GM21825 (cell line): ENCODE measurements around the gene DHH.

Experiments used
- ATAC-seq: cut with Tn5 transposase; IDR thresholded peaks from one replicate; pipeline ENCODE4 v1.9.1; 2021; ENCODE audit warnings: mild to moderate bottlenecking, moderate library complexity; ENCODE audit not compliant: unreplicated experiment

The DHH gene

DNA sequence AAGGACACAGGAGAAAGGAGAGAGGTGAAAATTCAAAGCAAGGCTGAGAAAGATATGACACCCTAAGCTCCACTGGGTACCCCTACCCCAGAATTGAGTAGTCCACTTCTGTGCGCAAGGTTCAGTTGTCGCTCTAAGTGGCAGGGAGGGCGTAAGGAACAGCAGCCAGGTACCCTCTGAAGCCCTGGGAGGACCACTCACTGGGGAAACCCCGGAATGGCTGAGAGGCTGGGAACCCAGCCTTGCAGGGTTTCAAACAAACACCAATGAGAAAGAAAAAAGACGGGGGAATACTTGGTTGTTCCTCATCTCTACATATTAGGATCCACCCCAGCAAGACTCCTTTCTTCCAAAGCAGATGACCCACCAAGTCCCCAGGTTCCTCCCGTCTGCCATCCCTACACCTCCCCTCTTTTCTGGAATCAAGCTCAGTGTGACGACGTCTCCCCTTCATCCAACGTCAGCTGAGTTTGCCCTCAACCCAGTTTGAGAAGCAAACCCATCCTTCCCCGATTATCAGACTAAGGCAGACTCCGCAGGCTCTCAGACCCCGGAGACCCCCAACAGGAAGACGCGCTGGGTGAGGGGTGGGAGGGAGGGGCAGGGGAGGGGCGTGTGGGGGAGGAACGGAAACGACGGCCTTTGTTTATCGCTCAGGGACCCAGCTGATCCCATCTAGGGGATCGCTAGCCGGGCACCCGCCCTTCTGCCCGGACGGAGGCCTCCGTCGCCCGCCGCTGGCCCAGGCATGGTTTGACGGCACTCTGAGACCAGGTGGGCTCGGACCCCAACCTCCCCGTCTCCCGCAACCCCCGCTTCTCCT is 15.3 kb upstream of the DHH start:
- ATAC-seq: no peak

DNA sequence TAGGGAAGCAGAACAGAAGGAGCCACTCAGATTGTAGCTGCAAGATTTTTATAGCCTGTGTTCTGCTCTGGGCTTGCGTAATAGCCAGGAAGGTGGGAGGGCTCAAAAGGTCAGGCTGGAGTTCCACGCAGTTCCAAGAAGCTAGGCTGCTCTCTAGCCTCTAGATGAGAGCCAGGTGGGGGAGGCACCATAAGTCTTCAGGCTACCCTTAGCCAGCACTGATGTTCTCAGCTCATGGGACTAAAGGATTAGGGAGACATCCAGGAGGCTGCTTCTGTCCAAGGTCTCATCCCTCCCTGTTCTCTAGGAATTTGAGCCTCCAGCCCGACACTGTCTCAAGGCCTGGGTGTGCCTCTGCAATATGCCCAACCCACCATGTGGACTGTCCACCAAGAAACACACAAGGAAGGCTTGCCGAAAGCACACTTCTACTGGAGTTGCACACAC is 14.4 kb upstream of the DHH start:
- ATAC-seq: no peak

DNA sequence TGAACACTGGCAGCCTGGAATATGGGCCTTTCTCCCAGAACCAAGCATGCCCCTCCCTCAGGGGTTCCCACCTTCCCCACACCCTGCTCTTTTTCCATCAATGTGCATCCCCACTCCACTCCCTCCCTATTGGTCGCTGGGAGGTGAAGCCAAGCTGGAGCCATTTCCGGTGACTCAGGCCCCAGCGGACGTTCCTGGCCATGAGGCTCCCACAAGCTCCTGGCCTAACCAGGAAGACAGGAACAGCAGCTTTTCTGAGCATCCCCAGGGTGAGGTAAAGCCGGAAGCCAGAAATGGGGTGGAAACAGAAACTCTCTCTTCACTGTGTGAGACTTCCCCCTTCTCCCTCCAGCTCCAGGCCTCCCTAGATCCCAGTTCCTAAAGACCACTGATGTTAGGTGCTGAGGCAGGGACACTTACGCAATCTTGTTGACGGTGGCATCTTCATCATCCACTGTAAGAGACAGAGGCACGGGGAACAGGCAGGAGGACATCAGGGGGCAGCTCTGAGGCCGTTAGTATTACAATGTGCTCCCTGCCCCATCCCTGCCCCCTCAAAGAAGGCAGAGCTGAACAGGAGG is 11.0 kb upstream of the DHH start:
- no peak for ATAC-seq

DNA sequence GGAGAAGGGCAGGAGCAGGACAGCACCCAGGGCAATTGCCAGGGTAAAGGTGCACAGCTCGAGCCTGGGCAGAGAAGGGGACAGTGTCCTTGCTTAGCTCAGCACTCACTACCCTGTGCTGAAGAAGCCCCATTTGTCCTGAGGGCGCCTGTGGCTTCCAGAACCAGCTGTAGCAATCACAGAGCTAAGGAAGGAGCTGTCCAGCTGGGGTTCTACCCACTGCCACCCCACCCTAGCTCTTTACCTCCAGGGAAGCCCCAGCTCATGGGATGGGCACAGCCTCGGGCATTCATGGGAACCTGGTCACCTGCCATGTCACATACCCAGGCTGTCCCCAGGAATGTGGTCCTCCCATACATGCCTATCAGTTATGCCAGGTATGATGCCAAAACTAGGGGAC is 10.2 kb upstream of the DHH start:
- no peak for ATAC-seq

DNA sequence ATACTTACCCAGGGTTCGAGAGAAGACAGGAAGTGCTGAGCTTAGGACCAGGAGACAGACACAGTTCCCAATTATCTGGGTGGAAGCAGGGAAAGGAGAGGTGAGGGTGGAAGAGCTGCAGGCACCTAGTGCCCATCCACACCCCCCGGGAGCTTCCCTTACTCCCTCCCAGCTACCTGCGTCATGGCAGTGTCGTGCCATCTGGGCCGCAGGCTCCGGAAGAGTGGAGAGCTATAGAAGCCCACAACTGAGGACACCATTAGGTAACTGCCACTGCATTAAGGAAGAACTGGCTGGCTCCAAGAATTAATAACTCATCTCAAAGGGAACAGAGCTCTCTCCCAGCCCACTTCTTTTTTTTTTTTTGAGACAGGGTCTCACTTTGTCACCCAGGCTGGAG is 5.8 kb upstream of the DHH start:
- ATAC-seq: no peak

DNA sequence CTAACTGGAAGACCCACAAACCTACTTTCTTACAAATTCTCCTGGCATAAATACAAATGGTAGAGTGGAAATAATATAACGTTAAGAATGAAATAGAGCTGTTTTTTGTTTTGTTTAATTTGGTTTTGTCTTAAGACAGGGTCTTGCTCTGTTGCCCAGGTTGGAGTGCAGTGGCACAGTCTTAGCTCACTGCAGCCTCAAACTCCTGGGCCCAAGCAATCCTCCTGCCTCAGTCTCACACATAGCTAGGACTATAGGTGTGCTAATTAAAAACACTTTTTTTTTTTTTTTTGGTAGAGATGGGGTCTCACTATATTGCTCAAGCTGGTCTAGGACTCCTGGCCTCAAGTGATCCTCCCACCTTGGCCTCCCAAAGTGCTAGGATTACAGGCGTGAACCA is 4.1 kb upstream of the DHH start:
- no peak for ATAC-seq

DNA sequence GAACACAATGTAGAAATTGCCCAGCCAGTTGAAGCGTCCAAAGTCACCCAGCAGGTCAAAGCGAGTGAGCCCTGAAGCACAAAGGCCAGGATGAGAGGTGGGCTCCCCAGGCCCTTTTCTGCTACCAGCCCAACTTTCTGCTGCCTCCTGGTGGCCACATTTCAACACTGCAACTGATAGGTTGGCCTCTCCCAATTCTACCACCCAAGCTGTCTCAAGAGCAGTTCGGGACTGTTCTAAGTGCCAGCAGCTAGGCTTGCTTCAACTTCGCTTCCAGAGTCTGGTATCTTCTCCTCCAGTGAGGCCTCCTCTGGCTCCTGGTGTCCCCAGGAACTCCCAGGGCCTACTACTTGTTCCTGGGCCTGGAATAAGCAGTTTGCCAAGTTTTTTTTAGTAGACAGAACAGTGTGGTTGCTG is 3.4 kb upstream of the DHH start:
- ATAC-seq: no peak

DNA sequence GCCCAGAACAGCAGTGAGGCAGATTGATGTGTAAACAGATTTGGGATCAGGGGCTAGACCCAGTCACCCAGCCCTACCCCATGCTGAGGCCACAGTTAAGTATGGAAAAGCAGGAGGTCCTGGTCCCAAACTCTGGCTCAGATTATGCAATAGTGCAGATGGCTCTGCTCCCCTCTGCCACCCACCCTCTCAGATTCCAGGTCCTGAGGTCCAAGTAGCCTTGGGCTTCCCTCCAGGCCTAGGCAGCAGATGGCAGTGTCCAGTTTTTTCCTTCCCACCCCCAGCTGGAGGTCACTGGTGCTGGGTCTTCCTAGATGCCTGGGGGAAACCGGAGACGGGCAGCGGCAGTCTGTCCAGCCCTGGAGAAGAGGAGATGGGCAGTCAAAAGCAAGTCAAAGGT is 2.8 kb upstream of the DHH start:
- ATAC-seq: no peak

DNA sequence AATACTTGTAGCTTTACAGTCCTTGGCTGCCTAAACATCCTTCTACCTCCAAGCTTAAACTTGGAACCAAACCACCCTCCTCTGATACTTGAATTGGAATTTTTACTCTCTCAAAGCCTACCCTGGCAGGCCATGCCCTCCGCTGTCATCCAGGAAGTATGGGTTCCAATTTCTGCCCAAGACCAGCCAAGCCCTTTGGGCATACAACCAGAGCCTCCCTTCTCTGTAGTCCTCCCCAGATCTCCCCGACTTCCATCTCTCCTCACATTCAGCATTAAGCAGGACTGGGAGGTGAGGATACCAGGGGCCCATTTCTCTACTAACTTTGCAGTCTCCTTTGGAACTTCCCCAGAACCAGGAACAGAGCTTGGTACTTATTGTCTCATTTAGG is 369 bp upstream of the DHH start:
- no peak for ATAC-seq

DNA sequence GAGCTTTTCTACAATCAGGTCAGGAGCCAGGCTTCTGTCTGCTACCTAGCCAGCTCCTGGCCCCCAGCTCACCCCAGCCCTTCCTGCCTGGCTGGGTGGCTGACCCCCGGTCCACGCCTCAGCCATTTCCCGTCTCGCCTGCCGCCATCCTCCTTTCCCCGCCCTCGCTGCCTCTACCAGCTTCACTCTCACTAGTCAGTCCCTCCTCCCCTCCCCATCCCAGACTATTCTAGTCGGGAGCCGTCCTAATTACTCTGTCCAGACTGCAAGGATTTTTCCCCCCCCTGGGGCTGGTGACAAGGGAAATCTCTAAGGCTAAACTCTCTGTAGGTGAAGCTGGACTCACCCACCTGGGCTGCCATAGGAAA is 825 bp downstream of the DHH start:
- no peak for ATAC-seq

DNA sequence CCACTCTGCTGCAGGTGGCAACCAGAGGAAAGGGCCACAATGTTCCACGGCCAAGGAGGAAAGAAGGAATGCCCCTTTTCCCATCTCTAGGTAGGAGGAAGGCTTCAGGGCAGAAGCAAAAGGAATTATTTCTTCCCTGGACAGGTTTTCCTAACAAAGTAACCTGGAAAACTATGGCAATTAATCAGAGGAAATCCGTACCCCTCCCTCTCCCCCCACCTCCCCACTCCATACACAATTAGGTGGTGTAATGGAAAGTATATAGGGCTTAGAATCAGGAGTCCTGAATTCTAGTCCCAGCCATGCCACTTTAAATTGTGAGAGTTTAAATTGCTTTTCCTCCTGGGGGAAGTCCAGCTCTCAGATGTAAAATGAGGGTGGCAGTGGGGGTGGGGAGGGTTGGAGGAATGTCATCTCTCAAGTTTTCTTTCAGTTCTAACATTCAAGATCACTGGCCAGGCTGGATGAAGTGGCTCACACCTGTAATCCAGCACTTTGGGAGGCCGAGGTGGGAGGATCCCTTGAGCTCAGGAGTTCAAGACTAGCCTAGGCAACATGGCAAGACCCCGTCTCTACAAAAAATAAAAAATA is 1.7 kb downstream of the DHH start:
- ATAC-seq: no peak

DNA sequence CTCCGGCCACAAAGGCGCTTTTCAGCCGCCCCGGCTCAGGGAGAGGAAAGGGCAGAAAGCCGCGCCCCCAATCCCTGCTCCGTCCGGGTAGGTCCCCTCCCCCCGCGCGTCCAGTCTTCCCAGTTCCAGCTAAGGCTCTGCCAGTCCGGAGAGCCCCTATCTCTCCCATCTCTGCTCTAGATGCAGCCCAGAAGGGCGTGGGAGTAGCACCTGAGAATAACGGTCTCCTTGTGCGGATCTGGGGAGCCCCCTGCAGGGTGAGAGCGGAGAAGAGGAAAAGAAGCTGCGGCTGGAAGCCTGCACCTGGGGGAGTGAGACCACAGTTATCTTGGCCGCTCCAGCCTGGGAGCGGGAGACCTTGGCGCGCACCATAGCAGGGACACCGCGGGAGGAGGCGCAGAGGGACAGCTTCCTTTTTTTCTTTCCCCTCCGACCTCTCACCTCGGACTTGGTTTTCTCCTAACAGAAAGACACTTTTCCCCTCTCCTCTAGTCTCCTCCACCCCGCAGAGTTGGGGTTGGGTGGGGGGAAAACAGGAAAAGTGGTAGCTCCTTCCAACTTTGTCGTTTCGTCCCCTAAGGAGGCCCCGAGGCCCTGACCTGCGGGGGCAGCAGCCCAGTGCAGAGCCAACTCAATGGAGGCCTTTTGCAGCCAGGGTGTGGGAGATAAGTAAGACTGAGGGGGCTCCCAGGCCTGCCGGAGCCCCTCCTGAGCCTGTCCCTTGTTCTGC is 2.4 kb downstream of the DHH start:
- ATAC-seq: no peak

DNA sequence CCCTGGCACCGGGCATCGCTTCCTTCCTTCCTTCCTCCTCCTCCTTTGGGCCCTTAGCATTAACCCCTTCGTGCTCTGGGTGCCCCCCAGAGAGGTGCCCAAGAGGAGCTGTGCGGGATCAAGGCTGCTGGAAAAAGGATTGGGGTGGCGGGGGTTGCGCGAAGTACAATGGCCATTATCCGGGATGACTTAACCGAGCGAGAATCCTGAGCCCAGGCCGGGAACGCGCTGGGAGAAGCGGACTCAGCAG is 2.8 kb downstream of the DHH start:
- no peak for ATAC-seq

DNA sequence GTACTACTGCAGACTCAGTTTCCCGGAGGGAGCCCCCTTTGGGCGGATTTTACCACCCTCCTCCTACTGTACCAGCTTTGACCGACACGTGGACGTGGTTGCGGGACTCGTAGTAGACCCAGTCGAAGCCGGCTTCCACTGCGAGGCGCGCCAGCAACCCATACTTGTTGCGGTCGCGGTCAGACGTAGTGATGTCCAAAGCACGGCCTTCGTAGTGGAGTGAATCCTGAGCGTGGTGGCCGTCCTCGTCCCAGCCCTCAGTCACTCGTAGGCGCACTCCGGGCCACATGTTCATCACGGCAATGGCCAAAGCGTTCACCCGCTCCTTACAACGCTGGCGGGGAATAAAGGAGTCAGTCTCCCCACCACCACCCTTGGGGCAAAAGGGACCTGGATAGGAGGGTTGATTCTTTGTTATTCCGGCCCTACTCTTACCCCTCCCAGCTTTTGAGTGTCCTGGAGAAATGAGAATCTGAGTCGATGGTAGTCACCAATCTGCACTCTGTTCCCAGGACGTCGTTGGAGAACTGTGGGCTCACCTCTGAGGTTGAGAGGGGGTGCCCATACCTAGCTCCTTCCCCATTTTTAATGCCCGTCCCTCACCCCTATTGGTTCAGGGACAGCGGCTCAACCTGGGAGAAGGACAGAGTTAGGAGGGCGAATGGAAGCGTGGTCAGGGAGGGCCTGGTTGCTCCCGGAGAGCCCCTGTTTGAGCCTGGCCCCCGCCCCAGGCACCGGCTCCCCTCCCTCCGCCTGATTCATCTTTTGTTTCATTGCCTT is 3.4 kb downstream of the DHH start:
- no peak for ATAC-seq

DNA sequence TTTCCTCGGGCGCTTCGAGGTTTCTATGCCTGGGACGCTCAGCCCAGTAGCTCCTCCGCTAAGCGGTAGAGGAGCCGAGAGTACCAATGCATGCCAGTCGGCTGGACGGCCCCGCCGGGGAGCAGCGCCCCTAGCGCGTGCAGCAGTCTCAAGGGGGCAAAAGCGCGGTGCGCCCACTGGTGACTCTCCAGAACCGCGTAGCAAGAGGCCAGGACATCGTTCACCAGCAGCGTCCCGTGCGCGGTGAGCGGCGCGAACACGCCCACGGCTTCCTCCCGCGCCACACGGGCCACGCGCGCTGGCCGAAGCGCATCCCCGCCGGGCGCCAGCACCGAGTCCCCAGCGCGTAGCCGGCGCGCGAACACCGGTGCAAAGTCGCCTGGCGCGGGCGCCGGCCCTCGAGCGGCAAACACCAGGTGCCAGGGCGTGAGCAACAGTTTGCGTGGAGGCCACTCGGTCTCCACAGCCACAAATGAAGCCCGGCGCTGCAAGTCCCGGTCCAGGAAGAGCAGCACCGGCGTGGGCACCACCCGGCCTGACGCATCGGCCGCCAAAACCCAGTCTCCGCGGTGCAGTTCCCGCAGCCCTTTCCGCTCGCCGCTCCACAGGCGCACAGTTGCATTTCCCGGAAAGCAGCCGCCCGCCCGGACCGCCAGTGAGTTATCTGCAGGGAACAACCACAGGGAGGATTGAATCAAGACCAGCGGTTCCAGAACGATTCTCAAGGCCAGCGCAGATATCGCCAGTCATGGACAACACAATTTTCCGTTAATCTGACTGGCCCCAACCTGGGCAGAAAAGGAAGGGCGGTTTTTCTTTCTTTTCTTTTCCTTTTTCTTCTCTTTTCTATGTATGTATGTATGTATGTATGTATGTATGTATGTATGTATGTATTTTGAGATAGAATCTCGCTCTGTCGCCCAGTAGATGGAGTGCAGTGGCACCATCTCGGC is 4.5 kb downstream of the DHH start:
- ATAC-seq: no peak

DNA sequence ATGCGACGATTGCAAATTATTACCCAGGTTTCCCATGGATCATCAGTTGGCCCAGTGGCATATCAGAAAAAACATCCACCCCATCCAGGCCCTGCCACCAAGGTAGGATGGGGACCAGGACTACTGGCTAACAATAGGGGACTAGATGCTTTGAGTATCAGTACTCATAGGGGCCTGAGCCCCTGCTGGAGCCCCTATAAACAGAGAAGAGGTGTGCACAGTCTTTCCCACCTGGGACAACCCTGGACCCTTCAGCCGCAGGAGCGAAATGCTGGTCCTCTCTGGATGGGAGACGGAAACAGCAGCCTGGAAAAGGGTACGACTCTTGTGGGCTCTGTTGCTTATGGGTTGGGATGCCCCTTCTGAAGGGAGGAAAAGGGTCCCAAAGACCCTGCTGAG is 5.7 kb downstream of the DHH start:
- ATAC-seq: no peak

DNA sequence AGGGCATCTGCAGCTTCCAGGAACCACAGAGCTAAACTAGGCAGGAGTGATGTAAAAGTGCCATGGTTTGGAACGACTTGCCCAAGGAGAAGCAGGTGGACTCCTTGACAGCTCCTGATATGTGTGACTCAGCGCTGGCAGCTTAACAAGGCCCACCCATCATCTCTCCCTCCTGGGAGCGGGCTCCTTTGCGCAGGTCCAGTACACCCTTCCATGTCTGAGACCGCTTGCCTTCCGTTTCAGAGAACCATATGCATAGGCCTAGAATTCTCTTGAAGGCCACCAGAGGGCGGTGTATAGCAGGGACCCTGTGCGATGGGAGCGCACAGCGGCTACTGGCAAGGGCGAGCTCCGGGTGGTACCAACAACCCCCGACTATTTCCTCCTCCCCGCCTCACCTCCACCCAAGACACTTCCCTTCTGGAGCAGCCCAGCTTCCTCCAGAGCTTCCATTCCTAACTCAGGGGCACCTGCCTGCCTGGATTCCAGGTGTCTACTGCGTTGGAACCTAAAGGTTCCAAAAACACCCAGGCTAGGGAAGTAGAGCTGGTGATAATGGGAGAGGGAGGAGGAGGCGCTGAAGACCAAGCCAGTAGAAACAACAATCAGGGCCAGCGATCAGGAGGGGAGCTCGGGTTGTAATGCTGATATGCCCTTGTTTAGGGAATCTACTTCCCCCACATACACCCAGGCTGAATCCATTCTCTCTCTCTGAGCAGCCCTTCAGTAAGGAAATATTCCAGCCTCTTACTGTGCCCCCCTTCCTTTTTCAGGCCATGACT is 6.3 kb downstream of the DHH start:
- peak; percentile 77 for ATAC-seq

DNA sequence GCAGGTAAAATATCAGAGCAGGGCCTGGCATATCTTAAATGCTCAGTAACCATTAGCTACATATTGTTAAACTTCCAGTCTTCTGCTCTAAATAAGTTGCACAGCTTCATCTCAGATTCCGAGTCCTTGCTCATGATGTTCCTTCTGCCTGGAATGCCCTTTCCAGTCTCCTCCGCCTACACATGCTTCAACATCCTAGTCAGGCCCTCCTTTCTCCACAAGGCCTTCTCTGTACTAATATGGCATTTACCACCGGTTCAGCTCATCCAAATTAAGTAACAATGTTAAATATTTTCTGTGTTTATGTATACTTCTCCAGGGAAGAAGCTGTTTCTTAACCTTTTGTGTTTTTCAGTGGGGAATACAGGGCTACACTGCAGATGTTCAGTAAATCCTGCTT is 8.5 kb downstream of the DHH start:
- no peak for ATAC-seq

DNA sequence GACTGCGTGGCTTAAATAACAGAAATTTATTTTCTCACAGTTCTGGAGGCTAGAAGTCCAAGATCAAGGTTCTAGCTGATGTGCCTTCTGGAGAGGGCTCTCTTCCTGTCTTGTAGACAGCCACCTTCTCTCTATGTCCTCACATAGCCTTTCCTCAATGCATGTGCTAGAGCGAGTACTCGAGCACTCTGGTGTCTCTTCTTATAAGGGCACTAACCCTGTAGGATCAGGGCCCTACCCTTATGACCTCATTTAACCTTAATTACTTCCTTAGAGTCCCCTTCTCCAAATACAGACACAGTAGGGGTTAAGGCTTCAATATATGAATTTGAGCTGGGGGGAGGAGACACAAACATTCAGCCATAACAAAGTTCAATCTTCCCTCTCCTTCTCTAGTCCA is 10.2 kb downstream of the DHH start:
- no peak for ATAC-seq
